Activated CD4-positive, alpha-beta T cell treated with anti-CD3 and anti-CD28 coated beads, Interleukin-2, Interleukin-6, amounts not matched to agents 100 ng/mL and 50 ng/mL, durations not matched to agents 16 hours and 8 hours (primary cell): Measurements from ENCODE around the gene KANSL3.
A peak's percentile ranks its signal among the peaks of the same experiment; 100 is the strongest.

Experiments
- DNase-seq: peaks from one replicate; pipeline ENCODE4 v3.0.0-alpha.2; 2020

Gene KANSL3

GRCh38 chr2:96651793-96652192, 13.7 kb upstream of the KANSL3 start:
- no peak for DNase-seq

DNA sequence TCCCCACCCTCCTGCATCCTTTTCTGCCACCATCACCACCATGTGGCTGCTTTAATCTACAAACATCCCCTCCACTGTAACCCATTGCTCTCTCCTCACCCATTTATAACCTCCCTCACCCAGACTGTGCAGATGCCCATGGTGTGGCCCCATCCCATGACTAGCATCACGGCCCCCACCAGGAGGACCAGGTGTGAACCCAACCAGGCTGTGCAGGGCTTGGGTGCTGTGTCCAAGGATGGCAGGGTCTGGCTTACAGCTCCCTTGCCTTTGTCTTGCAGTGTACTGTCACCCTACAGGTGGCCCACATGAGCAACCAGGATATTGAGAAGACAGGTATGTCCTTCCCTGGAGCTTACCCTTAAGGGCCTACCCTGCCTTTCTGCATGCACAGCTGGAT, 11.2 kb upstream of the KANSL3 start:
- DNase-seq = no peak

DNA sequence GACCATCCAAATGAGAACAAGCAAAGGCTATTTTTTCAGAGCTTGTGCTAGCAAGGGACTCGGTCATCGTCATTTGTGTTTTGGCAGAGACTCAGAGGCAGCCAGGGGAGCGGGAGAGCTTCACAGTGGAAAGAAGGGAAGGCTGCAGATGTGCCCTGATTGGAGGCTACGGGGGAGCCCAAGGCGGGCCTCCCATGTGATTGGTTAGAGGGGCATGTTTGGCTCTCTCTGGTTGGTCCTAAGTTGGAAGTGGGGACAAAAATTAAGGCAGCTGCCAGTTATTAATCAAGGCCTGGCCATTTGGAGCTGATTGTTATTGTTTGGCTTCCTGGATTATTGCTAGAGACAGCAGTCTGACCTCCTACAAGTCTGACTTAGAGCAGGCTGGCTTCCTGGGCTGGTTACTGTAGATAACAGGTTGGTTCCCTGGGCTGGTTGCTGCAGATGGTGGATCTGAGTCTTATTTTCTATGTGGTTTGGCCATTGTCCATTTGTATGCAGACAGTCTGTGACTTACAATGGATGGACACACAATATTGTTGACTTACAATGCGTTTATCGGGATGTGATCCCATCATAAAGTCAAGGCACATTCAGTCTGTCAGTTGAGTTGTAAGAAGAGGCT, 10.3 kb upstream of the KANSL3 start:
- no peak for DNase-seq

DNA sequence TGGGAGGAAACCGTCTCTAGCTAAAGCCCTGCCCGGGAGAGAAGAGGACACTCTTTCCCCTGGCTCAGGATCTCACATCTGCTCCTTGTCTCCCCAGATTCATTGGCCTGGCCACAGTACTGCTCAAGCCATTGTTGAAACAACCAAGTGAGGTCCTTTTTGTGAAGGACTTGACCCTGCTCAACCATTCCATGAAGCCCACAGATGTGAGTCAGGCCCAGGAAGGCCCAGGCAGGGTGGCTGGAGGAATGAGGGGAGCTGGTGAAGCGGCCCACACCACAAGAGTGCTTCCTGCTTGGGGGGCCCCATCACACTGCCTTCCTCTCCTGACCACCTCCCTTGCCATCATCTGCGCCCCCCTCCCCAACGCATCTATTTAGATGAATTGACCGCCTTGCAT, 9.6 kb upstream of the KANSL3 start:
- DNase-seq = no peak

- DNase-seq = no peak
Observed at GRCh38 chr2:96642564-96643360, 4.7 kb upstream of the KANSL3 start, which contains the start of gene FER1L5. FER1L5 (plus strand) TSS chr2:96642764; CDS start chr2:96642837, 73 bp downstream.

- peak; percentile 80 for DNase-seq
Observed at GRCh38 chr2:96637385-96638143, 548 bp downstream of the KANSL3 start.

GRCh38 chr2:96636551-96637171, 1.5 kb downstream of the KANSL3 start:
- no peak for DNase-seq

DNA sequence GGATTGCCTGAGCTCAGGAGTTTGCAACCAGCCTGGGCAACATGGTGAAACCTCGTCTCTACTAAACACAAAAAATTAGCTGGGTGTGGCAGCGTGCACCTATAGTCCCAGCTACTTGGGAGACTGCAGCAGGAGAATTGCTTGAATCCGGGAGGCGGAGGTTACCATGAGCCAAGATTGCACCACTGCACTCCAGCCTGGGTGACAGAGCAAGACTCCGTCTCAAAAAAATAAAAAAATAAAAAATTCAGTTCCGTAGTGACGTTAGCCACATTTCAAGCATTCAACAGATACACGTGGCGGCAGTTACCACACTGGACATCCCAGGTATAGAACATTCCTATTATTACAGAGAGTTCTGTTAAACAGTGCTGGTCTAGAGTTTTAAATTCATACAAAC, 4.5 kb downstream of the KANSL3 start:
- DNase-seq = no peak

GRCh38 chr2:96631804-96632435, 6.2 kb downstream of the KANSL3 start:
- DNase-seq = no peak

DNA sequence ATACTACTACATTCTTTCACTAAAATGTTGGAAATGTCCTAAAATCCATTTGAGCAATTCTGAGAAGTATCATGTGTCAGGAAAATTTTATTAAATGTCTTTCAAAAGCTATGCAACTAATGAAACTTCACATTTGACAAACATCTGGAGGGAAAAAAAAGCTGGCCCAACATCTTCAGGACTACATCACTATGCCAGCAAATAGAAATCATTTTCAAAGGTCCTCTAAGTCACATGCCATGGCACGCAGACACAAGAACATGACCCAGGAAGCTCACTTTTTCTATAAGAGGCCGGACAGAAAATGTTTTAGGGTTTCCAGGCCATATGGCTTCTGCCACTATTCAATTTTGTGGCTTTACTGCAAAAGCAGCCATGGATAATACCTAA, 11.6 kb downstream of the KANSL3 start:
- DNase-seq = no peak

GRCh38 chr2:96625571-96626552, 12.2 kb downstream of the KANSL3 start:
- no peak for DNase-seq

DNA sequence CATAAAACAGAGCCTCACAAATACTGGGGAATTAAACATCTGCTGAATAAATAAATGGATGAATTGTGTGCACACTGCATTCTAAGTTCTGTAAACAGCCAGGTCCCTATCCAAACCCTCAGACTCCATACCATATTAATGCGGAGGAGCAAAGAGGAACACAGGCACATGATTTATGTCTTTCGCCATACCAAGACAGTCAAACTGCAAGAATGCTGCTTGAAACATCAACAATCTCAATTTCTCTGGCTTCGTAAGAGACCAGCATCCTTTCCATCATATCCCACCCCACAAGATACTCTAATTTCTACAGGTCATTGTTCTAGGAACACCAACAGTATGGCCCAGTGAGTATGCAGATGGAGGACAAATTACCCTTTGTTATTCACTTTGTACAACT, 15.0 kb downstream of the KANSL3 start:
- no peak for DNase-seq

DNA sequence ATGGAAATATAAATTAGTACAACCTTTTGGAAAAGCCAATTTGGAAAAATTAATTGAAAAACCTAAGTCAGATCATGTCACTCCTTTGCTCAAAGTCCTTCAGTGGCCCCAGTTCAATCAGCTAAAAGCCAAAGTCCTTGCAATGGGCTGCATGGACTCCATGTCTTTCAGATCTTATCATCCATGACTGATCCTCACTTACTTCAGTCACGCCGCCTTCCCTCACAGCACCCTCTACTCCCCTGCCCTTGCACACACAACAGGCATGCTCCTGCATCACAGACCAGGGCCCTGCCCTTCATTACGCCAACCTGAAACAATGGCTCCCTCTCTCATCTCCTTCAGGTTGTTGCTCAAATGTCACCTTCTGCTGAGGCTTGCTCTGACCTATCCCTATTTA, 15.6 kb downstream of the KANSL3 start:
- no peak for DNase-seq

- DNase-seq = no peak
Observed at GRCh38 chr2:96618596-96619283, 19.4 kb downstream of the KANSL3 start.

DNA sequence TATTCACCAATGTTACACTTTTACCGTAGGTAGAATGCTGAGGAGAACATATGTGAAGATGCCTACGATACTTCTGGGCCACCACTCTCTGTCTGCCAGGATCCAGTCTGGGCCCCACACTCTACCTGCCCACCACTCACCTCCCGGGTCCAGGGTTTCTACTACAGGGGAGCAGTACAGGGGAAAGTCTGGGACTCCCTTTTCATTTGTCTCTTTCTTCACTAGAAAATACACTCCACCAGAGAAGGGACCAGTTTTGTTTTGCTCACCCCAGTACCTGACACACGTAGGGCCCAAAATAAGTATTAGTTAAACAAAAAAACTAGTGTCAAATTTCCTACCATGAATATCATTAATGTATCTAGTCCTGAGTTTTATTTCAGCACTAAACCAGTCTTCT, 21.1 kb downstream of the KANSL3 start:
- DNase-seq = no peak

DNA sequence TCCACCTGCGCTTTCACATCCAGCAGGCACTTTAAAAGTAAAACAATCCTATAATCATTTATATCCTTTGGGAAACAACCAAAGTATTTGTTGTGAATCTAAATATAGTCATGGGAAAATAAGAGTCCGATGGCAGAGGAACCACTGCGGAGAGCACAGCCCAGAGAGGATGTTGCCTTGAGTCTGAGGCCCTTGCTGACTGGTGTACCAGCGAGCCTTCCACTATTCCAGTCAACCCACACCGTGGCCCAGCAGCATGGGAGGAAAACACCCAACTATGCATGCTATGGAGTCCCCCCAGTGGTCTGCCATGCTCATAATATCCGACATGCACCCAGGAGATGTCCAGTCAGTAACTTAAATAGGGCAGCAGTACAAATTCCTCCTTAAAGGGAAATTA, 21.6 kb downstream of the KANSL3 start:
- DNase-seq = no peak

GRCh38 chr2:96616128-96616527, 22.0 kb downstream of the KANSL3 start:
- DNase-seq = no peak

DNA sequence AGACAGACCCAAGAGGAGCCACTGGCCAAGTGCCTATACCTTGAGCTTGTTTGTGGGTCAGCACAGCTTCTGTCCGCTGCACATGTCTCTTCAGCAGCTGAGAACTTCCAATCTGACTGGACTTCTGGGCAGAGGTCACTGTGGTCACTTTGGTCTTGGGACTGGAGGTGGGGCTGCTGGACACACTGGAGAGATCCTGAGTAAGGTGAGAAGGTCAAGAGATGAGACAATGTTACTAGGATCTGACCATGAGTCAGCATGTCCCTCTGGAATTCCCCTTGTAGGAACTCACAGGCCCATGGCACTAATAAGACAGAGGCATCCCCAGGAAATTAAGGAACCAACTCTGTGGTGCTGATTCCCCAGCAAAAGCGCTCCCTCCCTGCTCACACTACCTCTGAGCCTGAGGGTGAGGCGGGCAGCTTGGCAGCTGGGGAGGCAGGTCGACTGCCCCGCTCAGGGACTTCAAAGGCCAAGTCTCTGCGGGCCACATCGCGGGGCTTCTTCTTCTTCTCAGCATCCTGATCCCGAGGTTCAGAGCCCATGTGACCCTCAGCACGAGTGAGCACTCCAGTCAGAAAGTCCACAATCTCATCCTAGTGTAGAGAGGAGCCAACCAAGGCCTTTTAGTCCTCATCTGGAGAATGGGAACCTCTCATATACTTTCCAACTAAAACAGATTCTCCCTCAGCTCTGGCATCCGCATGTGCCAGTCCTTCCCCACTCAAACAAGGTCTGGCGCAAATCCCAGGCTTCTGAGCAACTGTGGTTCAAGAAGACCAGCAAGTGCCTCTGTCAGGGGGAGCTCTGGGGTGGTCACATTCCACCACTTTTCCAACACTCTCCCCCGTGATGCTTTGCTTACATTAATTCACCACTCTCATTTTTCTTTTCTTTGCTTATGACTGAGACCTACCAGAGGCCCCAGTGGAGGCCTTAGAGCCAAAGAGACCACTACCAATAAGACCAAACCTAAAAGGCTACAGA, 29.4 kb downstream of the KANSL3 start:
- DNase-seq = no peak

- DNase-seq = no peak
Observed at GRCh38 chr2:96604104-96604503, 34.0 kb downstream of the KANSL3 start.

DNA sequence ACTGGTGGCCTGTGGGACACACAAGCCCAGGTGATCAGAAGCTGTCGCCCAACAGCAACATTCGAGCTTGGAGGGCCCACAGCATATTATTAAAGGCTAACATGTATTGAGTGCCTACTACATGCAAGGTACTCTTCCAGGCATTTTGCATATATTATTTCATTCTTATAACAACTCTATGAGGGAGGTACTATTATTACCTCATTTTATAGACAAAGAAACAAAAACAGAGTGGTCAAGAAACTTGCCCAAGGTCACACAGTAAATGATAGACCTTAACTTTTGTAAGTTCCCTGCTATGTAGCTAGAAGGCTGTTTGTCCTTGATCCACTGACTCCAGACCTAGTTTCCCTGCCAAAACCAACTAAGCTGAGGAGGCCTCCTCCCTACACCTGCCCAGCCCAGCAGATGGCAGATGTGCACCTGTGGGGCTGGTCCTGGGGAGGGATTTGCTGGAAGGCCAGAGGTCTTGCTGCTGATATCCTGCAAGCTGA, 35.7 kb downstream of the KANSL3 start:
- no peak for DNase-seq
